IMR-90 (cell line): ENCODE measurements around the gene F10. TPM values are rescaled to one million over a fixed set of nuclear protein-coding genes. Genes with fewer than 3 reads are reported as not detected.

Experiments
- ATAC-seq: fragments of 200-7000 bp; cut with Tn5 transposase; 2 replicates; pipeline ENCODE4 v1.9.1; 2020; ENCODE audit warnings: low read depth, mild to moderate bottlenecking, moderate library complexity
- BruUV-seq: library from RNA; stranded (reverse); fragments of 400-500 nt; replicated peaks from 2 replicates; lab custom pipeline; 2021; lab: Mats Ljungman, UMichigan
- CTCF ChIA-PET: fragments of 300-600 bp; formaldehyde crosslinking; extraction: SDS; loops from one replicate; lab custom pipeline; 2021; ENCODE audit warnings: antibody characterized with exemption; lab: Yijun Ruan, JAX
- POLR2A ChIA-PET: fragments of 300-600 bp; sonication (Branson Sonifier 250); formaldehyde crosslinking; loops from one replicate; lab custom pipeline; 2022; ENCODE audit warnings: antibody characterized with exemption; ENCODE audit not compliant: unreplicated experiment; lab: Charles Lee
- DNase-seq: peaks from one replicate; pipeline ENCODE4 v3.0.0; 2013
- H2AFZ ChIP-seq: replicated peaks from 2 replicates; pipeline ENCODE3; 2013; ENCODE audit warnings: low read length, mild to moderate bottlenecking; ENCODE audit not compliant: poor library complexity
- H2AK5ac ChIP-seq: 2 replicates; pipeline ENCODE4 v1.6.1; 2013; ENCODE audit warnings: low read depth, low read length, inconsistent platforms
- H2AK9ac ChIP-seq: replicated peaks from 2 replicates; pipeline ENCODE3; 2013; ENCODE audit warnings: mild to moderate bottlenecking, low read depth, low read length, moderate library complexity; ENCODE audit not compliant: poor library complexity
- H2BK120ac ChIP-seq: 2 replicates; pipeline ENCODE4 v1.6.1; 2013; ENCODE audit warnings: low read depth, low read length, inconsistent platforms
- H2BK15ac ChIP-seq: 3 replicates; pipeline ENCODE4 v1.6.1; 2013; ENCODE audit warnings: low read depth, low read length, inconsistent platforms
- H2BK20ac ChIP-seq: 2 replicates; pipeline ENCODE4 v1.6.1; 2013; ENCODE audit warnings: low read depth, mild to moderate bottlenecking, inconsistent platforms, low read length, moderate library complexity
- H2BK5ac ChIP-seq: 2 replicates; pipeline ENCODE4 v1.6.1; 2013; ENCODE audit warnings: mild to moderate bottlenecking, low read depth, low read length, inconsistent platforms; ENCODE audit not compliant: poor library complexity, severe bottlenecking
- H3K14ac ChIP-seq: replicated peaks from 2 replicates; pipeline ENCODE4 v1.6.1; 2013; ENCODE audit warnings: low read depth, low read length, inconsistent platforms
- H3K18ac ChIP-seq: 2 replicates; pipeline ENCODE4 v1.6.1; 2013; ENCODE audit warnings: low read depth, low read length, control low read depth
- H3K23ac ChIP-seq: 2 replicates; pipeline ENCODE4 v1.6.1; 2013; ENCODE audit warnings: low read depth, low read length, inconsistent platforms
- H3K27ac ChIP-seq: 2 replicates; pipeline ENCODE4 v1.5.1; 2013; ENCODE audit warnings: mild to moderate bottlenecking, control low read depth, low read length; ENCODE audit not compliant: insufficient read depth
- H3K27me3 ChIP-seq: 2 replicates; pipeline ENCODE4 v1.6.1; 2013; ENCODE audit warnings: low read length; ENCODE audit not compliant: control insufficient read depth, insufficient read depth
- H3K36me3 ChIP-seq: 2 replicates; pipeline ENCODE4 v1.6.1; 2013; ENCODE audit warnings: low read length, mixed read lengths; ENCODE audit not compliant: control insufficient read depth, insufficient read depth
- H3K4ac ChIP-seq: 2 replicates; pipeline ENCODE4 v1.6.1; 2013; ENCODE audit warnings: low read depth, low read length, inconsistent platforms
- H3K4me1 ChIP-seq: 2 replicates; pipeline ENCODE4 v1.6.1; 2013; ENCODE audit warnings: low read length, mixed read lengths; ENCODE audit not compliant: control insufficient read depth, insufficient read depth
- H3K4me2 ChIP-seq: 2 replicates; pipeline ENCODE4 v1.6.1; 2013; ENCODE audit warnings: low read depth, mild to moderate bottlenecking, control low read depth, low read length, moderate library complexity
- H3K4me3 ChIP-seq: 2 replicates; pipeline ENCODE4 v1.5.1; 2013; ENCODE audit warnings: low read depth, mild to moderate bottlenecking, control low read depth, low read length, moderate library complexity; ENCODE audit not compliant: insufficient read depth
- H3K56ac ChIP-seq: 2 replicates; pipeline ENCODE4 v1.6.1; 2013; ENCODE audit warnings: low read length, inconsistent platforms; ENCODE audit not compliant: insufficient read depth; ENCODE audit errors: extremely low read depth
- H3K79me1 ChIP-seq, 2 experiments: 2 replicates each; pipeline ENCODE4 v1.6.1; 2013; ENCODE audit warnings: low read length in 2 of 2, inconsistent platforms in 1 of 2, low read depth in 1 of 2
- H3K9ac ChIP-seq: 2 replicates; pipeline ENCODE4 v1.6.1; 2013; ENCODE audit warnings: low read depth, low read length, control low read depth
- H3K9me1 ChIP-seq: 2 replicates; pipeline ENCODE4 v1.6.1; 2013; ENCODE audit warnings: low read length, inconsistent platforms; ENCODE audit not compliant: insufficient read depth
- H3K9me3 ChIP-seq: 2 replicates; pipeline ENCODE4 v1.6.1; 2013; ENCODE audit warnings: low read length; ENCODE audit not compliant: control insufficient read depth, insufficient read depth
- H4K20me1 ChIP-seq: 2 replicates; pipeline ENCODE4 v1.6.1; 2013; ENCODE audit warnings: low read length, inconsistent platforms; ENCODE audit not compliant: insufficient read depth
- H4K5ac ChIP-seq: 2 replicates; pipeline ENCODE4 v1.6.1; 2013; ENCODE audit warnings: mild to moderate bottlenecking, low read depth, low read length, control low read depth
- H4K8ac ChIP-seq, 2 experiments: 2 replicates each; pipeline ENCODE4 v1.6.1; 2013; ENCODE audit warnings: low read depth in 2 of 2, low read length in 2 of 2, control low read depth in 1 of 2, inconsistent platforms in 1 of 2
- H4K91ac ChIP-seq: 2 replicates; pipeline ENCODE4 v1.6.1; 2013; ENCODE audit warnings: low read depth, low read length, inconsistent platforms; ENCODE audit not compliant: insufficient read depth
- BHLHE40 ChIP-seq: fragments of 150-350 bp; IDR thresholded peaks from 2 replicates; pipeline ENCODE4 v1.6.1; 2016; ENCODE audit warnings: mild to moderate bottlenecking, low read depth, low read length
- CEBPB ChIP-seq: IDR thresholded peaks from 2 replicates; pipeline ENCODE4 v1.6.1; 2012; ENCODE audit warnings: low read depth, low read length, improper control_type of control experiment
- CTCF ChIP-seq: conservative IDR thresholded peaks from 2 replicates; pipeline ENCODE4 v1.5.1; 2012; ENCODE audit warnings: mild to moderate bottlenecking, low read depth, low read length, improper control_type of control experiment
- ELK1 ChIP-seq: fragments of 150-350 bp; IDR thresholded peaks from 2 replicates; pipeline ENCODE4 v1.6.1; 2016; ENCODE audit warnings: low read depth, mild to moderate bottlenecking, low read length, moderate library complexity, borderline replicate concordance
- FOS ChIP-seq: fragments of 150-350 bp; IDR thresholded peaks from 2 replicates; pipeline ENCODE4 v1.6.1; 2016; ENCODE audit warnings: low read depth, low read length
- MAFK ChIP-seq: IDR thresholded peaks from 2 replicates; pipeline ENCODE4 v1.6.1; 2012; ENCODE audit warnings: low read depth, low read length, improper control_type of control experiment
- MAZ ChIP-seq: IDR thresholded peaks from 2 replicates; pipeline ENCODE4 v1.6.1; 2012; ENCODE audit warnings: low read depth, mild to moderate bottlenecking, low read length, improper control_type of control experiment, moderate library complexity, borderline replicate concordance
- NFE2L2 ChIP-seq: fragments of 150-350 bp; IDR thresholded peaks from 2 replicates; pipeline ENCODE4 v1.6.1; 2016; ENCODE audit warnings: low read depth, mild to moderate bottlenecking, low read length
- POLR2A ChIP-seq: IDR thresholded peaks from 2 replicates; pipeline ENCODE4 v1.6.1; 2012; ENCODE audit warnings: mild to moderate bottlenecking, low read depth, low read length
- RAD21 ChIP-seq: IDR thresholded peaks from 2 replicates; pipeline ENCODE4 v1.6.1; 2012; ENCODE audit warnings: low read length, improper control_type of control experiment
- RCOR1 ChIP-seq: IDR thresholded peaks from 2 replicates; pipeline ENCODE4 v1.6.1; 2012; ENCODE audit warnings: mild to moderate bottlenecking, low read length, improper control_type of control experiment; ENCODE audit not compliant: insufficient replicate concordance
- WGBS, 2 experiments: methylation state at CpG; one replicate each; pipeline versions ENCODE4 v1.1.5 to v1.1.7; 2013; ENCODE audit warnings: missing lambda C conversion rate in 2 of 2; ENCODE audit not compliant: insufficient read length in 1 of 2; ENCODE audit errors: extremely low coverage in 2 of 2; 5-methylcytosine and 5-hydroxymethylcytosine counted together
- dilution Hi-C: fragments of 300-500 bp; cut with HindIII; formaldehyde crosslinking; loops from one replicate; pipeline ENCODE4 v1.14.3; 2018; ENCODE audit warnings: low sequenced_read_pairs; ENCODE audit not compliant: unreplicated experiment
- in situ Hi-C: fragments of 300-500 bp; cut with MboI; formaldehyde crosslinking; loops from 3 replicates; pipeline ENCODE4 v1.14.3; 2019; ENCODE audit warnings: low sequenced_read_pairs, inconsistent platforms, mixed read lengths
- intact Hi-C: fragments of 100-400 bp; cut with micrococcal nuclease; formaldehyde crosslinking; loops from 2 replicates; pipeline ENCODE4 v1.10.0; 2022
- polyA plus RNA-seq, 3 experiments: library from polyadenylated mRNA; depleted of rRNA; stranded (reverse); fragments of >200 nt; gene quantifications; 2 replicates each; pipeline ENCODE4 v1.2.3, GENCODE V29; 2012; ENCODE audit warnings: low replicate concordance in 1 of 3
- total RNA-seq: library from RNA; depleted of rRNA; stranded (reverse); fragments of >200 nt; gene quantifications from 2 replicates; pipeline ENCODE4 v1.2.3, GENCODE V29; 2012

The F10 gene
- total and polyA plus RNA-seq, 2 of the 4 experiments (the other 2 are of a cell fraction): 9.1 to 19.5 TPM

- no peak overlapping the region; the same call in 1 of the 2 replicates for H4K5ac ChIP-seq
- H3K4me1 ChIP-seq: no peaks in the 10 kb centered on the region
- no peak overlapping the region for H2AK5ac ChIP-seq
- H3K4ac ChIP-seq: no peak overlapping the region
- 91% methylated on average over 10 of the region's 60 CpGs; no CpG with 5 or more reads in 1 of the 2 experiments for WGBS, 2 experiments
- H3K27me3 ChIP-seq: peaks cover 14% of the 10 kb centered on the region
- no peak overlapping the region for H3K56ac ChIP-seq
- no peak overlapping the region for H4K91ac ChIP-seq
- dilution Hi-C loops: no loop called here
- H3K9me3 ChIP-seq: no peaks in the 10 kb centered on the region
- H2BK20ac ChIP-seq: no peak overlapping the region
- no peaks in the 10 kb centered on the region for H3K36me3 ChIP-seq
- H3K9me1 ChIP-seq: no peaks in the 10 kb centered on the region
- H4K20me1 ChIP-seq: no peaks in the 10 kb centered on the region
- H3K18ac ChIP-seq: no peak overlapping the region
- intact Hi-C loops: no loop called here
- in situ Hi-C loops: no loop called here
- H3K4me3 ChIP-seq: no peak overlapping the region
- no peak overlapping the region for H4K8ac ChIP-seq
- CTCF ChIA-PET: no interaction called here
- H2BK120ac ChIP-seq: no peak overlapping the region
- no peak overlapping the region for H2BK5ac ChIP-seq
- H3K14ac ChIP-seq: no peak overlapping the region
- no peak overlapping the region for H2AK9ac ChIP-seq
- no peak for DNase-seq
- no peaks in the 10 kb centered on the region for H3K79me1 ChIP-seq
- peak overlapping the region; percentile 73 for H2AFZ ChIP-seq
- POLR2A ChIA-PET: no interaction called here
- H2BK15ac ChIP-seq: no peak overlapping the region
- peak; percentile 11; the same call in 1 of the 2 replicates for ATAC-seq
- no peak overlapping the region for H3K9ac ChIP-seq
- no peak overlapping the region for H3K23ac ChIP-seq
- H3K27ac ChIP-seq: no peak overlapping the region
- TF ChIP-seq RCOR1: no peak
- TF ChIP-seq MAFK: no peak
- no peak for TF ChIP-seq MAZ
- no peak for TF ChIP-seq ELK1
- TF ChIP-seq RAD21: no peak
- no peak for TF ChIP-seq CTCF
- TF ChIP-seq POLR2A: no peak
- TF ChIP-seq FOS: no peak
- no peak for TF ChIP-seq CEBPB
- TF ChIP-seq NFE2L2: no peak
- TF ChIP-seq BHLHE40: no peak
- H3K4me2 ChIP-seq: no peak overlapping the region
- BruUV-seq: no TSS peak
These were observed 7.5 kb downstream of the F10 start for GRCh38 chr13:113129921-113130750.
